Activated naive CD4-positive, alpha-beta T cell treated with anti-CD3 and anti-CD28 coated beads, Interleukin-2, amount 50 U/mL, for 24 hours (primary cell): ENCODE measurements around the gene SLC22A4.

ENCODE experiments used
- H3K27ac Mint-ChIP-seq: one replicate; pipeline ENCODE4 v1.8.0; 2021; ENCODE audit warnings: mild to moderate bottlenecking, mixed read lengths
- H3K27me3 Mint-ChIP-seq: one replicate; pipeline ENCODE4 v1.8.0; 2021; ENCODE audit warnings: mixed read lengths
- H3K36me3 Mint-ChIP-seq: one replicate; pipeline ENCODE4 v1.8.0; 2021; ENCODE audit warnings: mixed read lengths
- H3K4me1 Mint-ChIP-seq: one replicate; pipeline ENCODE4 v1.8.0; 2021; ENCODE audit warnings: mixed read lengths
- H3K4me3 Mint-ChIP-seq: one replicate; pipeline ENCODE4 v1.8.0; 2021; ENCODE audit warnings: mild to moderate bottlenecking, mixed read lengths
- H3K9me3 Mint-ChIP-seq: one replicate; pipeline ENCODE4 v1.8.0; 2021; ENCODE audit warnings: mixed read lengths

Gene SLC22A4

DNA sequence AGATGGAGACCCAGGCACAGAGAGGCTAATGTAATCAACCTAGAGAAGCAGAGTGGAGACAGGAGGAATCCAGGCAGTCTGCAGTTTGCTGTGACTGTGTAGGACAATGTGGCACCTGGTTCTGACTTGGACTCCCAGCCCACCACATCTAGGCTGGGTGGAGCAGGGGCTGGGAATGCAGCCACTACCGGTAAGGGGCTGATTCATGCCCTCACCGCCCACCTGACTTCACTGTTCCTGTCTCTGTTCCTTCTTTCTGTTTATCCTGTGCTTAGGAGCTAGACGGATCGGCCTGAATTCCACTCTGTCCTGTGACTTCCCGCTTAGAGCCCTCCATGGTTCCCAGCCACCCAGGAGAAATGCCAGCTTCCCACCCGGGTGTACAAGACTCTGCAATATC lies 34.1 kb upstream of the SLC22A4 start:
- peak overlapping the region; percentile 74 for H3K27ac Mint-ChIP-seq
- H3K9me3 Mint-ChIP-seq: no peaks in the 10 kb centered on the region
- H3K27me3 Mint-ChIP-seq: peaks cover 14% of the 10 kb centered on the region
- H3K36me3 Mint-ChIP-seq: no peaks in the 10 kb centered on the region
- H3K4me1 Mint-ChIP-seq: peaks cover 13% of the 10 kb centered on the region
- H3K4me3 Mint-ChIP-seq: no peak overlapping the region

DNA sequence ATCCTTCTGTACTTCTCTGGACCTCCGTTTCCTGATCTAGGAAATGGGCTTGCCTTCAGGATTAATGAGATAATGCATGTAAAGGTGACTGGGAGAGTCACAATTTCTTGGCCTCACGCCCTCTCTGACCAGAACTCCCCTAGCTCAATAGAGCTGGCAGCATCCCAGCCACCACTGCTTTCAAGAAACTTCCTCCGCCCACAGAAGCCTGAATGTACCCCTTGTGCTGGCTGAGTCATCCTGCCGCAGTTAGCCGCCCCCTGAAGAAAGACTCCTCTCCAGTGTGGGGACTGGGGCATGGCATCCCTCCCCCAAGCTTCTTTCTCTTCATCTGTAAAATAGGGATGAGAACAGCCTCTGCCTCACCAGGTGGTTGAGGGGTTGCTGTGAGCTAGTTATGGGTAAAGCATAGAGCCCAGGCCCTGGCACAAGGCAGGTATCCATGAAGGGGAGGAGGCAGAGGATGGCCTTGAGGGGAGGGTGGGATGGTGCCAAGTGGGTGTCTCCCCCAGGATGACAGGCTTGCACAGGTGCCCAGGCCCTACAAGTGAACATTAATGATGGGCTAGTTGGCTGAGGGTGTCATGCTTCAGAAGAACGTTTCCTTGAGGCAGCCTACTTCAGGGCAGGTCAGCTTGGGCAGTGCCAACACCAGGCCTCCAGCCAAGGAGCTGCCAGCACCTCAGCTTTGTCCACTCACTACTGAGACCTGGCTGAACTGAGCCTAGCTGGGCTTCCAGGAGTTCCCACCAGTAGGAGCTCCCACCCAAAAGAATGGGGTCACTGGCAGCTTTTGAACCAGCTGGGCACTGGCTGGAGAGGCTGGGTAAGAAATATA lies 33.3 kb upstream of the SLC22A4 start:
- Mint-ChIP-seq H3K4me3 (no peak overlapping the region), H3K9me3 (no peaks in the 10 kb centered on the region), H3K27ac (no peak overlapping the region), H3K4me1 (peaks cover 13% of the 10 kb centered on the region), H3K36me3 (no peaks in the 10 kb centered on the region), H3K27me3 (peaks cover 12% of the 10 kb centered on the region)

DNA sequence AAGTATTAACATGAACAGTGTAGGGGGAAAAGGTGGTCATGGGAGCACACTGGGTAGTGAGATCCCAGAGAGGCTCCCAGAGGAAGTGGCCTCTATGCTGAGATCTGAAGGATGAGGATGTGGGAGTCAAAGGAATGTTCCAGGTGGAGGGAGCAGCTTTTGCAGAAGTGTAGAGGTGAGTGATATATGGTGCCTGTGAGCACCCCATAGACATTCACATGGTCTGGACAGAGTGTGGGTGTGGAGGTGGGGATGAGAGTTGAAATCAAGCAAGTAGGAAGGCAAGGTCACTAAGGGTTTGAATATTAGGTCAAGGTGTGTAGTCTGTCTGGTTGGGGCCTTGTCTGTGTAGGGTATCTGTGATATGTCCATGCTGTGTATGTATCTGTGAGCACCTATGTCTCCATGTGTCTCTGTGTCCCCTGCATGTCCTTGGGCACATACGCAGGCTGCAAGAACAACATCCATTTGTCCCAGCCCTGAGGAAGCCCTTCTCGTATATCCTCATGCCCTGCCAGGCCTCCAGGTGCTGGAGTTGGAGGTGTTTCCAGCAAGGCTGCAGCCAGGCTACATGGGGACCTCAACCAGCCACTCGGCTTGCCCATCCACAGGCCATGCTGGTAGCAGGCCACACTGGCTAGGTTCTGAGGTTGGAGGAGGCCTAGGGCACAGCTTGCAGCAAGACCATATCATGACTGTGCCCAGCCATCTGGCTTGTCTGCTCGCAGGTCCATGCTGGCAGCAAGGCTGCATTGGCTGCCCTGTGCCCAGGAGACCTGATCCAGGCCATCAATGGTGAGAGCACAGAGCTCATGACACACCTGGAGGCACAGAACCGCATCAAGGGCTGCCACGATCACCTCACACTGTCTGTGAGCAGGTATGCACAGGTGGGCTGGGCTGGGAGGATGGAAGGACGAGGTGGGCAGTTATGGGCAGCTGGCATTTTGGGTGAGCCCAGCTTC lies 32.0 kb upstream of the SLC22A4 start:
- Mint-ChIP-seq H3K9me3 (no peaks in the 10 kb centered on the region), H3K4me3 (no peak overlapping the region), H3K27ac (no peak overlapping the region), H3K36me3 (no peaks in the 10 kb centered on the region), H3K4me1 (peaks cover 13% of the 10 kb centered on the region), H3K27me3 (peaks cover 5% of the 10 kb centered on the region)

DNA sequence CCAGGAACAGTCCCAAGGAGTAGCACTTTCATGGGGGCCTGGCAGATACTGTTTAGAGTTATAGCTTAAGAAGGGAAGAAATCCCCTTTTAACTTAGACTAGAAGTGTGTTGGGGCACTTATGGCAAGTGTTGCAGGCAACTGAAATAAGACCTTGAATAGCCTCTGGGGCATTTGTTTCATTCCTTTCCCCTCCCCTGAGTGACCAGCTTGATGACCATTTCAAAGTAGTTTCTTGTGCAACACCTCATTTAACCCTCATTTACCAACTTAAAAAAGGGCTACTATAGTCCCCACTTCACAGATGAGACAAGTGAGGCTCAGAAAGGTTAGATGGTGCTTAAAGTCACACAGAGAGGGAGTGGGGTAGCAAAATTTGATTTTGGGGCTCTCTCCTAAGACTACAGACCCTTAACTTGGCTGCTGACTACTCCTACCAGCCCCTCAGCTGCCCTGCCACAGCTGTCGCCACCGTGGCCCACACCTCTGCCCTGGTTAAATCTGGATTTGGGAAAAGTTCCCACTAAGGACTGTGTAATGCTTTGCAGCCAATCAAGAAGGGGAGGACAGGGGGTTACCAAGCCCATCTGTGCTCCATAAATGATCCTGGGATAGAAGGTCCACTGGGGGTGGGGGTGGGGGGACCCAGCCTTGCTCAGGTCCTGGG lies 31.2 kb upstream of the SLC22A4 start:
- H3K27ac Mint-ChIP-seq: no peak overlapping the region

DNA sequence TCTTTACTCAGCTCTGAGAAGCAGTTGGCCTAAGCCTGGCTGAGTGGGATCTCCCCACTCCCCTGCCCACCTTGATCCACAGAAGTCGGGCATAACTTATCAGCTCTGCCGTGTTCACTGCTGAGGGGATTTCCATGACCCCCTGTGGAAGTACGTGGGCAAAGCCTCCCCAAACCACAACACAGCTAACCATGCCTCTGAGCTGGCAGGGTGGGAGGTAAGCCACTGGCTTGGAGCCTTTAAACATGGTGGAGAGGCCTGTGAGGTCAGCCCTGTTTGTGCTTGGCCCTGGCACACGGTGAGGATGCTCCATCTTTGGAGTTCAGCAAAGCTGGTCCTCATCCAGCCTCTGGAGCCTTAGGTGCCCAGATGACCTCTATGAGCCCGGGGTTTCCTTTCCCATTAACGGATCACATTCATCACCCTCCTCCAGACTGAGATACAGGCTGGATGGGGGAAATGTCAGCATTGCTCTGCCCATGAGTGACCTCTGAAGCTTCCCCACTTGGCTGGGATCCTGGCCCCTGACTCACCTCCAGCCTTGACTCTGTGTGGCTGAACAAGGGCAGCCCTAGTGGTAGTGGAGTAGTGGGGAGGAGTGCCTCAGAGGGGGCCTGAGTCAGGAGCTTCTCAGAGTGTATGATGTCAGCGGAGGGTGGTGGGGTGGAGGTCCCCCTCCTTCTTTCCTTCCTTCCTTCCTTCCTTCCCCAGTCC lies 30.5 kb upstream of the SLC22A4 start:
- H3K4me1 Mint-ChIP-seq: peaks cover 13% of the 10 kb centered on the region
- no peaks in the 10 kb centered on the region for H3K9me3 Mint-ChIP-seq
- H3K27ac Mint-ChIP-seq: no peak overlapping the region
- no peaks in the 10 kb centered on the region for H3K36me3 Mint-ChIP-seq
- H3K27me3 Mint-ChIP-seq: no peaks in the 10 kb centered on the region
- no peak overlapping the region for H3K4me3 Mint-ChIP-seq

More for the DNA sequence above, 31.2 kb upstream of the SLC22A4 start:
- no peaks in the 10 kb centered on the region for H3K9me3 Mint-ChIP-seq
- H3K36me3 Mint-ChIP-seq: no peaks in the 10 kb centered on the region
- H3K4me1 Mint-ChIP-seq: peaks cover 13% of the 10 kb centered on the region
- H3K4me3 Mint-ChIP-seq: no peak overlapping the region
- peaks cover 3% of the 10 kb centered on the region for H3K27me3 Mint-ChIP-seq

DNA sequence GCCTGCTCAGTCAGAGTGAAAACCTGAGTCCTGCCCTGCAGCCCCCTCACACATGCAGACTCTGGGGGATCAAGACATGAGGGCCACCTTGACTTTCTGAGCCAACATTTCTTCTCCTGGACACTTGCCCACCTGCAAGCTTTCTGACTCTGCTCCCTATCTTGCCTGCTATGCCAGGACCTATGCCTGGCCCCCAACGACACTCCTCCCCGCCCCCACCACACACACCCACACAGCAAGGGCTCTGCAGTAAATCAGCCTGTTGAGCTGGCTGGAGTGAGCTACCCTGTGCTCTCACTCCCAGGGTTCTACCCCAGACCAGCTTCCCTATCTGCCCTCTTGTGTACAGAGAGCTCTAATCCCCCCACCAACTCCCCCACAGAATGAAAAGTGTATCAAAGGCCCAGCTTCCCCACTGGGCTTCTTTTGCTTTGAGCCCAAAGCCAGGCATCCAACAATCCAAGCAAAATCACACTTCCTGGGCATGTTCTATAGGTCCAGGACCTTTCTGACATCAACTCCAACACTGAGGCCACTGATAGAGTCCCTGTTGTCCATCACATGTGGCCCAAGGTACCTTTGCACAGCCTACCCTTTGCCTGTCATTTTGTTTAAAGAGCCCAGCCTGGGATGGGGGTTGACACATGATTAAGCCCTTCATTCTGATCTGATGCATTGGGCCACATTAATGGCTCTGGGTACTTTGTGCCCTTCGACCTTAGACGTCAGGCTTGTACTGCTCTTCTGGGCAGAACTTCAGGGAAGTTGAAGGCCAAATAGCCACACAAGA lies 29.5 kb upstream of the SLC22A4 start:
- Mint-ChIP-seq H3K27ac (no peak overlapping the region), H3K36me3 (no peaks in the 10 kb centered on the region), H3K27me3 (no peaks in the 10 kb centered on the region), H3K4me1 (peaks cover 13% of the 10 kb centered on the region), H3K4me3 (no peak overlapping the region), H3K9me3 (no peaks in the 10 kb centered on the region)

DNA sequence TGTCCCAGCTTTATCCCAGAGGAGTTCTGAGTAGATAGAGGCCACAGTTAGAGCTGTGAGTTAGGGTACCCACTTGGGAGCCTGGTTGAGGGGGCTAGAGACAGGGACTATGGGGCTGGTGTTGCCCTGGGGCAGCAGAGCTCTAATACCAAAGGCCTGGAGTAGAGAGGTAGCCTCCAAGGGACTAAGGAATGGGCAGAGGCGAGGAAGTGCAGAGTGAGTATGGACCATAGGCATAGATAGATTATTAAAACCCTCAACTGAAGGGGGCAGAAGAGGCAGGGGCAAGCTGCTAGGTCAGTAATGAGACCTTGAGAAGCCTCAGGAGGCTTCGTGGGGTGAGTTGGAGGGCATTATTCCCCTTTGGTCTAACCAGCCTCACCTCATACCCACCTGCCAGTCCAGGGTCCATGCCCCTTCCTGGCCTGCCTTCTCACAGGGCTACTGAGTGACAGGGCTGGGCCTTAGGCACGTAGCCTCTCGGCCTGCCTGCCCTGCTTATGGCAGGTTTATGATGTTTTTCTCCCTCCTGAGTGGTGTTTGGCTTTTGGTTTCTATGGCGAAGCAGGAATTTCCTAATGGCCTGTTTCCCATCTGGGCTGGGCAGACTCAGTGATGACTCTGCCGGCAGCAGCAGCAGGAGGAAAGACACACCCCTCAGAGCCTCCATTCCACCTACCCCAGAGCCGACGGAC lies 28.7 kb upstream of the SLC22A4 start:
- Mint-ChIP-seq H3K4me3 (no peak overlapping the region), H3K9me3 (no peaks in the 10 kb centered on the region), H3K27ac (no peak overlapping the region), H3K4me1 (peaks cover 8% of the 10 kb centered on the region), H3K27me3 (no peaks in the 10 kb centered on the region), H3K36me3 (no peaks in the 10 kb centered on the region)

DNA sequence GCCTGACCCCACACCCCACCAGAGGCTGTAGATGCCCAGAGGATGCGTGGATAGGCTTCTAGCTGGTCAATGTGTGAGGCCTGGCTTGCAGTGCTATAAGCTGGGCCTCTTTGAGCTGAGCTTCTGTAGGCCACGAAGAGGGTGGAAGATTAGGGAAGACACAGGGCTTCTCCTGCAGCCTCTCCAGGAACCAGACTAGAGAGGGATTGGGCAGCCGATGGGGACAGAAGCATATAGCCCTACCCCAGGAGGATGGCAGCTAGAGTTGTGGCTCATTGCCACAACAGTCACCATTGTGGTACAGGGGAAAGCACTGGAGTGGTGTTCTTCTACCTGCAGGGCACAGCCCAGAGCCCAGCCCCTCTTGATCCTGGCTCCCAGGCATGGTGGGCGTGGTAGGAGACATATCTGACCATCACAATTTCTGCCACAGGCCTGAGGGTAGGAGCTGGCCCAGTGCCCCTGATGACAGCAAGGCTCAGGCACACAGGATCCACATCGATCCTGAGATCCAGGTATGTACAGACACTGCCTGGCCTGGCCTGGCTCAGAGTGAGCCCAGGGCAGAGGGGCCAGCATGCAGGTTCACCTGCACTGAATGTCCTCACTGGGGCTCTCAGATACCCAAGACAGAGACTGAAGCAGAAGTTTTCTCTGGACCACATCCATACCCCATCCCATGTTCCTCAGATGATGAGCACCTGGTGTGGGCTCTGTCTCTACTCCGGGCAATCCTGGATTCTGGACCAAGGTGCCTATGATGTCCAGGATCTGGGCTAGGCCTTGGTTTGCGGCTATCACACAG lies 28.0 kb upstream of the SLC22A4 start:
- Mint-ChIP-seq H3K27ac (no peak overlapping the region), H3K36me3 (no peaks in the 10 kb centered on the region), H3K4me3 (no peak overlapping the region), H3K9me3 (no peaks in the 10 kb centered on the region), H3K27me3 (no peaks in the 10 kb centered on the region), H3K4me1 (peaks cover 4% of the 10 kb centered on the region)

DNA sequence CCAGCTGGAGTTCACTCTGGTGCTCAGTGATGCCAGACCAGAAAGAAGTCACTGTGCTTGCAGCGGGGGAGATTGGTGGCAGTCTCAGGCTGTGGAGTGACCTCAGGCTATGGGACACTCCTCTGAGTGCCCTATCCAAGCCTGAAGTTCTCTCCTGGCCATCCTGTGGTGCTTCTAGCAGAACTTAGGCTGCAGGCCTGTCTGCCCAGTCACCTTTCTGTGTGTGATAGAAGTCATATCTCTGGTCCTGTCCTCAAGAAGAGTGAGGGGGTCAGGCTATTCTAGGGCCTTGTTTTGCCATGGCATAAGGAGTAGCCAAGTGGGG lies 27.4 kb upstream of the SLC22A4 start:
- H3K4me1 Mint-ChIP-seq: peaks cover 4% of the 10 kb centered on the region
- no peaks in the 10 kb centered on the region for H3K36me3 Mint-ChIP-seq
- no peaks in the 10 kb centered on the region for H3K9me3 Mint-ChIP-seq
- no peaks in the 10 kb centered on the region for H3K27me3 Mint-ChIP-seq
- no peak overlapping the region for H3K4me3 Mint-ChIP-seq
- H3K27ac Mint-ChIP-seq: no peak overlapping the region

DNA sequence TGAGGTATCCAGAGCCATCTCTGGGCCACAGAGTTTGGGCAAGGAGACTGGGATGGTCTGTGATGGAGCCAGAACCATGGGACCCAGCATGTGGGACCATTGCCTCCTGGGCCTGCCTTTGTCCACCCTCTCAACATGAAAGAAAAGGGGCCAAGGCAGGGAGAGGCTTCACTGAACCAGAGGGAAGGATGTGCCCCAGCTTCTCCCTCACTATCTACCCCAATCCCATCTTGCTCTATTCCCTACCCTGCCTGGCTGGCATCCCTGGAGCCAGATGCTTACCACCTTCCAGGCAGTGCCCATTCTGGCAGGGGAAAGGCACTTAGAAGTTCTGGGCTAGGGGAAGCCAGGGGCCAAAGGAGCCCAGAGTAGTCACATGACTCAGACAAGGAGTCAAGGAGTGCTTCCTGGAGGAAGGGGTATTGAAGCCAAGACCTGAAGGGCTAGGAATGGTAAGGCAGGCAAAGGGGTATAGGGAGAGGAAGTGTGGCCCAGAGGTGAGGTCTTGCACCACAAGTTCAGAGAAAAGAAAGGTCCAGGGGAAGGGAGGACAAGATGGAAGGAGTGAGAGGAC lies 26.9 kb upstream of the SLC22A4 start:
- H3K27me3 Mint-ChIP-seq: no peaks in the 10 kb centered on the region
- H3K4me3 Mint-ChIP-seq: no peak overlapping the region
- H3K9me3 Mint-ChIP-seq: no peaks in the 10 kb centered on the region
- H3K27ac Mint-ChIP-seq: peak overlapping the region; percentile 20
- peaks cover 5% of the 10 kb centered on the region for H3K4me1 Mint-ChIP-seq
- H3K36me3 Mint-ChIP-seq: no peaks in the 10 kb centered on the region

DNA sequence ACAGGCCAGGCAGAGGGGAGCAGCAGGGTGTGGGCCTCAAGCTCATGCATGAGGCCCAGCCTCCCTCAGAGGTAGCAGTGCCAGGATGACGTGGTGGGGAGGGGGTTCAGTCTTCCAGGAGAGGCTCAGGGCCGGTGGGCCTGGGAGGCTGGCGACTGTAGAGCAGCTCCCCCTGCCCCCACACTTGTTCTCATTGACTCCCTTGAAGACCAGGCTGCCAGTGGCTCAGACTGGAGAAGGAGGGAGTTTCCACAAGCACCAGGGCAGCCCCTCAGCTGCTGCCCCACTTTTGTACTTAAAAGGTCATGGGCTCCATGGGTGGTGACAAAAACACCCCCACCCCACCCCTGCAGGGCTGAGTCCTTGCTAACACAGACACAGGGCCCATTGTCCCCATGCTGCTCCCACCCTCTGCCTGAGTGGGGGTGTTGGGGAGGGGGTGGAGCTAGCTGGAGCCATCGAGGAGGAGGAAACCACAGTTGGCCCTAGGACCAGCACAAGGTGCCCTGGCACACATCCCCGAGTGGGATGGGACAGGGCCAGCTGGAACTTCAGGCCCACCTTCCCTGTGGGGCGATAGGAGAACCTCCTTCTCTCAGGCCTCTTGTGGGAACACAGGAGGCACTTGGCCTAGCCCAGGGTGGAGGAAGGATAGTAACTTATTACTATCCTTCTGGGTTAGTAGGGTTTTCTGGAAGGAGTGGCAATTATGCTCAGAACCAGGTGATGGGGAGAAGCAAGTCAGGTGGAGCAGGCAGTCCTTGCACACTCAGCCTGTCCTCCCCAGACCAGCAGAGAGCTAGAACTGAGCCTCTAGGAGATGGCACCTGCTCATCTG lies 26.0 kb upstream of the SLC22A4 start:
- Mint-ChIP-seq H3K4me1 (peaks cover 14% of the 10 kb centered on the region), H3K9me3 (no peaks in the 10 kb centered on the region), H3K4me3 (no peak overlapping the region), H3K27ac (no peak overlapping the region), H3K27me3 (peaks cover 2% of the 10 kb centered on the region), H3K36me3 (no peaks in the 10 kb centered on the region)

DNA sequence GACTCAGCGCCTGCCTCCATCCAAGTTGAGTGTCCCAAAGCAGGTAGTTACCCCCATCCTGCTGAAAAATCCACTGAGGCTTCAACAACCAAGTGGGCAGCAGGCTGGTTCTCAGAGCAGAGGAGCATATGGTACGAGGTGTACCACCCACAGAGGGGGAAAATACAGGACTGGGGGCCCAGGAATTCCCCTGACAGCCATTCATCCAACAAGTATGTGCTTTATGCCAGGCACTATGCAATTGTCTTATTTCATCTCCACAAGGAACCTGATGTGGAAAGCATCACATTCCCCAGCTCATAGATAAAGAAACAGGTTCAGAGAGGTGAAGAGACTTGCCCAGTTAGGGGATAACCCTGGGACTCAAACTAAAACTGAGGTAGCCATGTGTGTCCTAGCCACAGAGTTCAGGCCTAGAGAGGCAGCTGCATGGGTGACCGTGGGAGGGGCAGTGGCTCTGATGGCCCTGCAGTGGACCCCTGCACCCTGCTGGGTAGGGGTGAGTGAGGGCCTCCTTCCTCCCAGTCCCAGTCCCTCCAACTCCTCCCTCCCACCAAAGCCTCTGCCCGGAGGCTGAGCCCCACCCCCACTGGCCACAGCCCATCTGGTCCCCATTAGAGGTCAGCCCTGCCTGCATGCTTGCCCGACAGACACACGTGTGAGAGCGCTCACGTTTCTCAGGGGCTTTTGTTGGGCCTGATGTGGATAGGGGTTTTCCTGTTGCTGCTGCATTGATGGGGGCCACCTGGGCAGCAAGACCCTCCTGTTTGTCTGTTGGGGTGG lies 25.2 kb upstream of the SLC22A4 start:
- Mint-ChIP-seq H3K4me1 (peaks cover 14% of the 10 kb centered on the region), H3K4me3 (no peak overlapping the region), H3K9me3 (no peaks in the 10 kb centered on the region), H3K27ac (no peak overlapping the region), H3K36me3 (no peaks in the 10 kb centered on the region), H3K27me3 (peaks cover 6% of the 10 kb centered on the region)
